Osteoblast (primary cell): ENCODE results near the gene BIN1. TPM values are rescaled to one million over a fixed set of nuclear protein-coding genes. Genes with fewer than 3 reads are reported as not detected.

Experiments used
- DNase-seq: peaks from one replicate; pipeline ENCODE4 v3.0.0; 2011; ENCODE audit warnings: low spot score, mixed read lengths; ENCODE audit not compliant: insufficient read length; ENCODE audit errors: missing footprints
- H2AFZ ChIP-seq: 2 replicates; pipeline ENCODE4 v1.6.0; 2011; ENCODE audit warnings: mild to moderate bottlenecking, low read length
- H3K27ac ChIP-seq: 2 replicates; pipeline ENCODE4 v1.5.1; 2011; ENCODE audit warnings: mild to moderate bottlenecking, low read depth, low read length, moderate library complexity
- H3K27me3 ChIP-seq: 2 replicates; pipeline ENCODE4 v1.6.0; 2012; ENCODE audit warnings: mild to moderate bottlenecking, control low read depth, inconsistent platforms, low read length, moderate library complexity; ENCODE audit not compliant: insufficient read depth
- H3K36me3 ChIP-seq: 2 replicates; pipeline ENCODE4 v1.5.1; 2011; ENCODE audit warnings: mild to moderate bottlenecking, low read length, control low read depth, moderate library complexity; ENCODE audit not compliant: insufficient read depth
- H3K4me1 ChIP-seq: 2 replicates; pipeline ENCODE4 v1.5.1; 2011; ENCODE audit warnings: mild to moderate bottlenecking, low read length, control low read depth, moderate library complexity; ENCODE audit not compliant: insufficient read depth
- H3K4me2 ChIP-seq: 2 replicates; pipeline ENCODE4 v1.6.0; 2011; ENCODE audit warnings: mild to moderate bottlenecking, low read length; ENCODE audit not compliant: insufficient read depth
- H3K4me3 ChIP-seq: fragments of 200-600 bp; sonication (generic); 3 replicates; pipeline ENCODE4 v1.5.1; 2012; ENCODE audit warnings: mild to moderate bottlenecking, low read length, inconsistent platforms; ENCODE audit not compliant: insufficient read depth
- H3K79me2 ChIP-seq: 2 replicates; pipeline ENCODE4 v1.6.0; 2012; ENCODE audit warnings: mild to moderate bottlenecking, low read length, control low read depth, inconsistent platforms; ENCODE audit not compliant: insufficient read depth
- H3K9me3 ChIP-seq: 2 replicates; pipeline ENCODE4 v1.5.1; 2011; ENCODE audit warnings: low read depth, low read length, control low read depth
- H4K20me1 ChIP-seq: 2 replicates; pipeline ENCODE4 v1.6.0; 2012; ENCODE audit warnings: mild to moderate bottlenecking, low read length, control low read depth; ENCODE audit not compliant: insufficient read depth
- total RNA-seq: library from RNA; depleted of rRNA; stranded (reverse); fragments of >200 nt; gene quantifications from 2 replicates; pipeline ENCODE4 v1.2.3, GENCODE V29; 2012
- TF ChIP-seq, protein P1 (sequence below): IDR thresholded peaks from 2 replicates; pipeline ENCODE4 v1.5.1; 2011; ENCODE audit warnings: mild to moderate bottlenecking, low read depth, low read length, moderate library complexity; ENCODE audit errors: extremely low read depth

Gene BIN1
- total RNA-seq, 1 donor, result 85.4 TPM

DNA sequence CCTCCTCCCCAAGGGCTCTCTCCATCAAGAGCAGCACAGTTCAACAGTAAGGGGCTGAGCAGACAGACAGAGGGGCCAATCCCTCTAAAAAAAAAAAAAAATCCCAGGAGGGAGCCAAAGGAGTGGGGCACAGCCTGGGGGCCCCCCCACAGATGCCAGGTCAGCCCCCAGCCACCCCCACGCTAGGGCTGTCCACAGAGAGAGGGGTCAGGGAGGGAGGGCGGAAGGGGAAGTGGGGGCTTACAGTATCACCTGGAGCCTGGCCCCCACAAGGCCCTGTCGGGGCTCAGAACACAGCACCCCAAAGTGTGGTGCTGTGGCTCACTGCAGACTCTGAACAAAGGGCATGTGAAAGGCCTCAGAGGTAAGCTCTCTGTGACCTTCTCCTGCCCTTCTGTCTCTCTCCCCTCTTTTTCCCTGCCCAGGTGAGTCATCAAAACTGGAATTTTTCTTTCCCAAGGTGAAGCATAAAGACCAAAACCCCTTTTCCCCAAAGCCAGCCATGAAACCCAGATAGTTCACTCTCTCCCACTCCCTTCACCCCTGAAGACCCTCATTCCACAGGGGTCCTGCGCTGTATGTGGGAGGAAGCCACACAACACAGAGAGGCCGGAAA is 13.9 kb downstream of the BIN1 start:
- Histone ChIP-seq H3K36me3 (no peaks in the 10 kb centered on the region), H4K20me1 (peaks cover 48% of the 10 kb centered on the region), H3K9me3 (no peaks in the 10 kb centered on the region), H3K79me2 (peaks cover 71% of the 10 kb centered on the region), H3K4me1 (peaks cover 13% of the 10 kb centered on the region), H3K4me3 (no peak overlapping the region), H3K27ac (no peak overlapping the region), H3K4me2 (no peak overlapping the region), H3K27me3 (no peaks in the 10 kb centered on the region), H2AFZ (no peak overlapping the region)
- TF ChIP-seq, protein P1, sequence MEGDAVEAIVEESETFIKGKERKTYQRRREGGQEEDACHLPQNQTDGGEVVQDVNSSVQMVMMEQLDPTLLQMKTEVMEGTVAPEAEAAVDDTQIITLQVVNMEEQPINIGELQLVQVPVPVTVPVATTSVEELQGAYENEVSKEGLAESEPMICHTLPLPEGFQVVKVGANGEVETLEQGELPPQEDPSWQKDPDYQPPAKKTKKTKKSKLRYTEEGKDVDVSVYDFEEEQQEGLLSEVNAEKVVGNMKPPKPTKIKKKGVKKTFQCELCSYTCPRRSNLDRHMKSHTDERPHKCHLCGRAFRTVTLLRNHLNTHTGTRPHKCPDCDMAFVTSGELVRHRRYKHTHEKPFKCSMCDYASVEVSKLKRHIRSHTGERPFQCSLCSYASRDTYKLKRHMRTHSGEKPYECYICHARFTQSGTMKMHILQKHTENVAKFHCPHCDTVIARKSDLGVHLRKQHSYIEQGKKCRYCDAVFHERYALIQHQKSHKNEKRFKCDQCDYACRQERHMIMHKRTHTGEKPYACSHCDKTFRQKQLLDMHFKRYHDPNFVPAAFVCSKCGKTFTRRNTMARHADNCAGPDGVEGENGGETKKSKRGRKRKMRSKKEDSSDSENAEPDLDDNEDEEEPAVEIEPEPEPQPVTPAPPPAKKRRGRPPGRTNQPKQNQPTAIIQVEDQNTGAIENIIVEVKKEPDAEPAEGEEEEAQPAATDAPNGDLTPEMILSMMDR, result no peak
- peak; percentile 58 for DNase-seq

DNA sequence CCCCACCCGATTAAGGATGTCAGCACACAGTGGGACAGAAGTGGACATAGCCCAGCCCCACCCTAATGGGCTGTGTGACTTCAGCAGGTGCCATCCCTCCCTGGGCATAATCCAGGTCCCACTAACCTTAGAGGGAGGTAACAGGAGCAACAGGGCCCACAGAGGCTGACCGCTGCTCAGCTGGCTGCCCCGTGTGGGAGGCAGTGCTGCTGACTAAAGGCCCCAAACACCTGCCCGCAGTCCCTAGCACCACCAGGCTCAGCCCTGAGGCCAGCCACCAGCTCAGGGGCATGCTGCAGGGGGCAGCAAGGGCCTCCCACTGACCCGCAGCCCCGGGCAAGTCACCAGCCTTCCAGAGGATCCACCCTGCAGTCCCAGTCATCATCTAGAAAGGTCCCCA is 14.6 kb downstream of the BIN1 start:
- TF ChIP-seq, protein P1, result no peak
- peaks cover 20% of the 10 kb centered on the region for H3K4me1 ChIP-seq
- no peaks in the 10 kb centered on the region for H3K36me3 ChIP-seq
- peak; percentile 73 for DNase-seq
- H2AFZ ChIP-seq, result no peak overlapping the region
- peaks cover 69% of the 10 kb centered on the region for H3K79me2 ChIP-seq
- no peak overlapping the region for H3K27ac ChIP-seq
- no peaks in the 10 kb centered on the region for H3K27me3 ChIP-seq
- H3K4me2 ChIP-seq, result no peak overlapping the region
- no peaks in the 10 kb centered on the region for H3K9me3 ChIP-seq
- H4K20me1 ChIP-seq, result peaks cover 41% of the 10 kb centered on the region
- no peak overlapping the region for H3K4me3 ChIP-seq

GRCh38 chr2:127091886-127092285 is 15.1 kb downstream of the BIN1 start:
- Histone ChIP-seq H3K4me2 (no peak overlapping the region), H3K36me3 (no peaks in the 10 kb centered on the region), H3K27ac (no peak overlapping the region), H3K27me3 (no peaks in the 10 kb centered on the region), H3K9me3 (no peaks in the 10 kb centered on the region), H3K79me2 (peaks cover 68% of the 10 kb centered on the region), H2AFZ (no peak overlapping the region), H3K4me1 (peaks cover 23% of the 10 kb centered on the region), H3K4me3 (no peak overlapping the region), H4K20me1 (peaks cover 37% of the 10 kb centered on the region)
- DNase-seq, result no peak
- TF ChIP-seq, protein P1, result no peak

DNA sequence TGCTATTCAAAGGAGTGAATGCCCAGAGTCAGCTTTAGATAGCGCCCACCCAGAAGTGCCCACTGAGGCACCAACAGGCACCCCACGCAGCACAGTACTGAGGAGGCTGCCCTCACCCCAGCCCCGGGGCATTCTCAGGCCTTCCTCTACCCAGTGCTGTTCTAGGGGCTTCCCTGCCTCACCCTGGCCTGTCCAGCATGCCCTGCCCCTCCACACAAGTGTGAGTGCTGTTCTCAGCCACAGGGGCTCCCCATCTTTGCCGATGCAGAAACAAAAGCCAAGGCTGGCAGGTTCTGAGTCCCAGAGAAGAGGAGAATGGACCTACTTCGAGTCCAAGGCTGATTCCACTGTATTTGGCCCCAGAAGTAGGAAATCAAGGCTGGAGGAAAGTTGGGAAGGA is 15.8 kb downstream of the BIN1 start:
- H3K79me2 ChIP-seq, result peaks cover 66% of the 10 kb centered on the region
- no peak overlapping the region for H3K4me3 ChIP-seq
- peaks cover 30% of the 10 kb centered on the region for H4K20me1 ChIP-seq
- peaks cover 31% of the 10 kb centered on the region for H3K4me1 ChIP-seq
- no peaks in the 10 kb centered on the region for H3K36me3 ChIP-seq
- H3K27me3 ChIP-seq, result no peaks in the 10 kb centered on the region
- H3K4me2 ChIP-seq, result no peak overlapping the region
- no peak overlapping the region for H3K27ac ChIP-seq
- H2AFZ ChIP-seq, result no peak overlapping the region
- peak; percentile 49 for DNase-seq
- no peaks in the 10 kb centered on the region for H3K9me3 ChIP-seq
- TF ChIP-seq, protein P1, result no peak
